GM18526 (cell line): Measurements from ENCODE around the gene WFDC6.

Experiments
- POLR2A ChIP-seq: IDR thresholded peaks from 3 replicates; pipeline ENCODE4 v1.6.1; 2011; ENCODE audit not compliant: insufficient read length; ENCODE audit errors: extremely low read depth

Gene WFDC6

DNA sequence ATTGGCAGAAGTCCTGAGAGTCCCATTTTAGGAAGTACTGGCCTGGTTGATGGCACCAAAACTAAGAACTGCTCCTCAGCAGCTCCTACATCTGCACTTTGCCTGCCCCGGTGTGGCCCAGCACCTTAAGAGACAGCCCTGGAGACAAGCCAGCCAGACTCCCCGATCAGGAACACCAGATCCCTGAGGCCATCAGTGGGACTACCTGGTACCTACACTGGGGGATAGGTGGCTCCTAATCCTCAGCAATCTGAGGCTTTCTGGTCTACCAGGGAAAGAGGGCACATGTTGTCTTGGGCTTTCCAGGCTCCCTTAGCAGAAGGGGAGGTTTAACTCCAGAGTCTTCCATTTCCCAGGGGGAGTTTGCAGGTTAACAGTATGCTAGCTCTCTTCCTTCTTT is at the start of gene WFDC6:
TSS of gene WFDC6 (minus strand) at position 101 of the 400 bp plus-strand sequence. CDS start at position 26, 75 bp downstream.
- no peak for TF ChIP-seq POLR2A

DNA sequence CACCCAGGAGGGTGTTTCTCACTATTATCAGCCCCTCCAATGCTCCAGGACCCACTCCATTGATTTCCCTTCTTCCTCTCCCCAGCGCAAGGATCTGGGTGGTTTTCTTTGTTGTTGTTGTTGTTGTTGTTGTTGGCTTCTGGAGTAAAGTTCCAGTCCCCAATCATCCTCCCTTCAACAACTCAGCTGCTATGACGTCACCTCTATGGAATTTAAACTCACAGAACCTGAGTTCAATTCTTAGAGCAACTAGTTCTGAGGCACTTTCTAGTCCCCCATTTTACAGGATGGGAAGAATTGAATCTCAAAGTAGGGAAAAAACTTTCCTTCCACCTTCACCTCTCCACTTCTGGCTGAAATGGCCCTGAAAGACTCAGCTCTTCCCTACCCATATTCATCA is 49.5 kb upstream of the WFDC6 start:
- TF ChIP-seq POLR2A = no peak

DNA sequence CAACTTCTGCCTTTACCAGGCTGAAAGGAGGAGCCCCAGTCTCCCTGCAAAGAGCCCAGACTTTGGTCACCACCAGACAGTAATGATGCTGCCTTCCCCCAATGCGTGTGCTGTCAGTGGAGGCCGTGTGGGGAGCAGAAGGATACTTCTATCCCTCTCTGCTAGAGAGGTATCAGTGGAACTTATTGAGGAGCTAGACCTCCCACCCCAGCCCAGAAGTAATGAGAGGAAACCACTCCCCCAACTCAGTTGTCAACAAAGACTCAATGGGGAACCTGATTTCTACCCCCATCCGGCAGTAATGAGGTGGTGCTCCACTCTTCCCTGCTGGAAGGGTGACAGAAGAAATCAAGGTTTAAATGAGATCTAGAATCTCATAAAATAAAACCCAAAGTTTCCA is 44.2 kb upstream of the WFDC6 start:
- no peak for TF ChIP-seq POLR2A

DNA sequence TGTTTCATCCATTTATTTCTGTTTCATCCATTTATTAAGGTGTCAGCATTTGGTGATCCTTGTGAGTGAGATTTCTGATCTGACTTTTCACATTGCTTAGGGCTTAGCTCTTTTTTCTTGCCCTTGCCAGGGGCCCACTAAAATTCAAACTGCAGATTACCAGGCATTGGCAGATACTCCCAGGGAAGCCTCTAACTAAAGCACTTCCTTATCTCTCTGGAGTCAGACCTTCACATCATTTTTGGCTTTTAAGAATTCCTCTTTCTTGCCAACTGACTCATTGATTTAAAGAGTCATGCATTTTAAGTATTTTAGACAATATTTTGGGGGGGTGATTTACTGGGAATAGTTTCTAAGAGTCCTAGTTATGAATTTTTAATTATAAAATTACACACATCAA is 42.4 kb upstream of the WFDC6 start:
- TF ChIP-seq POLR2A = no peak

DNA sequence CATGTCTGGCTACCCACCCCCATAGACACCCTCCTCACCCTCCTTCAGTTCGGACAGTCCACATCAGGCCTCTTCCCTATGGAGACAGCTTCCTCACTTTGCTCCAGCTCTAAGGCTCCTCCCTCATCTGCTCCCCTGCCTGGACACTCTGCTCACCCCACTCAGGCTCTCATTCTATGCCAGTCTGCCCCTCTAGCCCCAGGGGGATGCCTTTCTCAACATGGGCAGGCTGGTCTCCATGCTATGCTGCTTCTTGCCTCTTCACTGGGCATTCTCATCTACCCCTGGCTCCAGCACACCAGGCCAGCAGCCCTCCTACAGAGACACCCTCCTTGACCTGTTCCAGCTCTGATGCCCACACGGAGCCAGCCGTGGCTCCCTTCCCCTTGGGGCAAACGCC is 39.9 kb upstream of the WFDC6 start, which contains the start of gene WFDC8:
TSS of gene WFDC8 (minus strand) at position 101 of the 400 bp plus-strand sequence. CDS start at position 64, 37 bp downstream.
- no peak for TF ChIP-seq POLR2A

DNA sequence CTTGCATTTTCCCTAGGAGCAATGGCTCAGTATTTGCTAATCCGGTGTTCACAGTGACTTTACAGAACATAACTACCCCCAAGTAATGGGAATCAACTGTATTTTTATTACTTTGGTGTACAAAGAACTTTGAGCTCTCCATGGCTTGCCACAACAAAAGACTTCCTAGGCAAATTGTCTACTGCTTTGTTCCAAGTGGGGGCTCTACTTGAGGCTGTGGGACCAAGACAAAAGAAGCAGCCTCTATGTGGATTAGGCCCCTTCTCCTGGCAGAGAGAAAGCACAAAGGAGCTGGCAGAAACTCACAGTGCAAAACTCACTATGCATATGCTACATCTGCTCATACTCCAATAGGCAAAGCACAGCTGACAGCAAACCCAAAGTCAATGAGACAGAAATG is 38.9 kb upstream of the WFDC6 start:
- TF ChIP-seq POLR2A = no peak

DNA sequence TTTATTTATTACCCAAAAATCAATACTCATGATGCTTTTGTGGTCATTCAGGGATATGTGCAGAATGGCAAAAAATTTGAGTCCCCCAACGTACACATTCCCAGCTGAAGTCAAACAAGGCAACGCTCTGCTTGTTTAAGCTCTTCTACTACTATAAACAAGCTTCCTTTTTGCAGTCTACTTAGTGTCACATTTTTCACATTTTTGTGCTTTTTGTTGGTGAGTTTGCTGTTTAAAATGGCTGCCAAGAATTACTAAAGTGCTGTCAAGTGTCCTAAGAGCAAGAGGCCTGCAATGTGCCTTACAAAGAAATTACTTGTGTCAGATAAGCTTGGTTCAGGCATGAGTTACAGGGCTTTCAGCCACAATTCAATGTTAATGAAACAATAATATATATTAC is 37.7 kb upstream of the WFDC6 start:
- TF ChIP-seq POLR2A = no peak

DNA sequence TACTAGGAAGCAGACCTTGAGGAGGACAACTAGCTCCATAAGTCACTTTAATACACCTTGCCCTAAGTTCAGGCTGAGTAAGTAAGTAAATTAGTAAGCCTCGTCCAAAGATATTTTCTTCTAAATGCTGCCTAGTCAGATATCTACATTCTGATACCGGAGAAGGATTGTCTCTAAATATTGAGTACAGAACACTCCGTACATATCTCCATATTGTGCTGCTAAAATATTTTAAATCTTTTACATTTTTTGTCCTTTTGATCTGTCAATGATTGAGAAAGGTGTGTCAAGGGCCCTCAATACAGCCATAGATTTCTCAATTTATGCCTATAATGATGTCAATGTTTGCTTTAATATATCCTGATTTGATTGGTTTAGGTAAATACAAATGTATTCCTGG is 36.6 kb upstream of the WFDC6 start:
- no peak for TF ChIP-seq POLR2A

DNA sequence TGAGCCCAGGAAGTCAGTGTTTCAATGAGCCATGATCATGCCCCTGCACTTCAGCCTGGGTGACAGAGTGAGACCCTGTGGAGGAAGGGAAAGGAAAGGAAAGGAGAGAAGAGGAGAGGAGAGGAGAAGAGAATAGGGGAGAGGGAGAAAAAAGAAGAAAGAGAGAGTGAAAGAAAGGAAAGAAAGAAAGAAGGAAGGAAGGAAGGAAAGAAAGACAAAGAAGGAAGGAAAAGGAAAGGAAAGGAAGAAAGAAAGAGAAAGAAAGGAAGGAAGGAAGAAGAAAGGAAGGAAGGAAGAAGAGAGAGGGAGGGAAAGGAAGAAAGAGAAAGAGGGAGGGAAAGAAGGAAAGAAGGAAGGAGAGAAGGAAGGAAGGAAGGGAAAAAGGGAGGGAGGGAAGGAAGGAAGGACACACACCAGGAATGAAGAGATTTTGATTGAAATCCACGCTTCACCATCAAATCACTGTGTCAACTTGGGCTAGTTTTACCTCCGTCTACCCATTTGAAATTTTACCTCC is 25.5 kb upstream of the WFDC6 start:
- no peak for TF ChIP-seq POLR2A

DNA sequence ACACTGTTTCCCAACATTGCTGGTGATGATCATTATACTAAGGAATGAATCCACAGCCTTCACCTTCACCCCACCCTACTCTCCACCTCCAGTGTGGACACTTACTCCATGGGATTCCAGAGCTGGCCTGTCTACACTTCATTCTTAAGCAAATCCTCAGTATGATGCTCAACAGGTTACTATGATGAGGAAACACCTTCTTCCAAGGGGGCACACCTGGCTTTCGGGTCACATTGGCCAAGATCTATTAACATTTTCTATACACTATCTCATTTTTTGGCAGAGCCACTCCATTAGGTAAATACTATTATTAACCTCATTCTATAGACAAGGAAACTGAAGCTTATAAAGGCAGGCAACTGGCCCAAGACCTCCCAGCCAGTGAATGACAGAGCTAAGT is 15.9 kb upstream of the WFDC6 start:
- TF ChIP-seq POLR2A = no peak

DNA sequence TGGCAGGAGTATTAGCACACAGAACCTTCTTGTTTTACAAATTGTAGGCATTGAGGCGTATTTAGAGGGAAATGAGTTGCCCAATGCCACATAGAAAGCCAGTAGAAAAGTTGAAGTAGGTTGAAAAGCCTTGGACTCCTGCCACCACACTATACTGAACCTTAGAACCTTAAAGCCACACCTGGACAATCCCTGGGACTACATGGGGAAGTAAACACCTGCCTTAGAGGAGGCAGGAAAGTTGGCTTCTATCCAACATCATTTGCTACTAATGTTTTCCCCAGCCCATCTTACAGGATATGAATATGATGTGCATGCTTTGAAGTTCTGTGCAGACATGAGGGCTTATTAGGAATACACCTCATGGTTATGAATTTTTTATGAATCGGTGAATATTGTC is 13.2 kb upstream of the WFDC6 start:
- TF ChIP-seq POLR2A = no peak

DNA sequence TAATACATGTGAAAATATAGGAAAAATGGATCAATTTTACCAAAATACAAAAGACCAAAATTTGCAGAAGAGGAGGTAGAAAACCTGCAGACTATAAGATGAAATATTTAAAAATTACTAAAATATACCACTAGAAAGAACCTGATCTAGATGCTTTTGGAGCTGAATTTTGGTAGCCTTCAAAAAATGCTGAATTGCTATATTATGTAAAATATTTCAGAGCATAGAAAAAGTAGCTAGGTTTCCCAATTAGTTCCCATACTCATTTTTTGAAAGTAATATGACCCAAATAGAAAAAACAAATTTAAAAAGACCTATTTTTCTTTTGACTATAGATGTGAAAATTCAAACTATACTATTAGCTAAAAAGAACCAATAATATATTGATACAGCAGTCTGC is 11.5 kb upstream of the WFDC6 start:
- TF ChIP-seq POLR2A = no peak

DNA sequence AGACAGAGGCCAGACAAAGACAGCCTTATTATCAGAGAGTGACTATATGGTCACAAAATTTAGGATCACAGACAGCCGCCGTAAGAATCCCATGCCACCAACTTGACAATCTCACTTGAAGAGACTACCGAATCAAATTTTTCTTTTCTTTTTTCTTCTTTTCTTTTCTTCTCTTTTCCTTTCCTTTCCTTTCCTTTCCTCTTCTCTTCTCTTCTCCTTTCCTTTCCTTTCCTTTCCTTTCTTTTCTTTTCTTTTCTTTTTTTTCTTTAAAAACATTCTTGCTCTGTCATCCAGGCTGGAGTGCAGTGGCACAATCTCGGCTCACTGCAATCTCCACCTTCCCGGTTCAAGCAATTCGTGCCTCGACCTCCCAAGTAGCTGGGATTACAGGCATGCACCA is 9.1 kb upstream of the WFDC6 start:
- no peak for TF ChIP-seq POLR2A

DNA sequence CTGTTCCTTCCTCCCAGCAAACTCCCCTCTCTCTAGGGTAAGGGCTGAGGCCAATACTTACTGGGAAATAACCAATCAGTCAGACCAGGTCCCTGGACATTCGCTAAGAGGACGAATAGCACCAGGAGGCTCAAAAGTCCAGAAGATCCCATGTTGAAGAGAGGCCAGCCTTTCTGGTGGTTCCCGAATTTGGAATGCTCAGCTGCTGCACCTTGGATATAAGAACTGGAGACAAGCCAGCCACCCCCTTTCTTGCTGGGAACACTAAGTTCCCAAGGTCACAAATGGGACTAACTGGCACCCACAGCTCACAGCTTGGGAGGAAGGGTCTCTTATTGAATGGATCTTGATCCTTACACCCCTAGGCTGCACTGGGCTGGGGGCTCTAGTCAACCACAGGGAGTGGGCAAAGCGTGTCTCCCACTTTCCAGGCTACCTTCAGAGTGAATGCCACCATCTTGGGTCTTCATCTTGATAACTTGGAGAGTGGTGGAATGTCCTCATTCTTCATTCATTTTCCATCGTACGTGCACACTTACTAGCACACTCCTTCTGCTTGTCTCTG is 8.0 kb upstream of the WFDC6 start, which contains the start of gene EPPIN:
TSS of gene EPPIN (minus strand) at position 196 of the 565 bp plus-strand sequence. CDS start at position 152, 44 bp downstream.
- no peak for TF ChIP-seq POLR2A

DNA sequence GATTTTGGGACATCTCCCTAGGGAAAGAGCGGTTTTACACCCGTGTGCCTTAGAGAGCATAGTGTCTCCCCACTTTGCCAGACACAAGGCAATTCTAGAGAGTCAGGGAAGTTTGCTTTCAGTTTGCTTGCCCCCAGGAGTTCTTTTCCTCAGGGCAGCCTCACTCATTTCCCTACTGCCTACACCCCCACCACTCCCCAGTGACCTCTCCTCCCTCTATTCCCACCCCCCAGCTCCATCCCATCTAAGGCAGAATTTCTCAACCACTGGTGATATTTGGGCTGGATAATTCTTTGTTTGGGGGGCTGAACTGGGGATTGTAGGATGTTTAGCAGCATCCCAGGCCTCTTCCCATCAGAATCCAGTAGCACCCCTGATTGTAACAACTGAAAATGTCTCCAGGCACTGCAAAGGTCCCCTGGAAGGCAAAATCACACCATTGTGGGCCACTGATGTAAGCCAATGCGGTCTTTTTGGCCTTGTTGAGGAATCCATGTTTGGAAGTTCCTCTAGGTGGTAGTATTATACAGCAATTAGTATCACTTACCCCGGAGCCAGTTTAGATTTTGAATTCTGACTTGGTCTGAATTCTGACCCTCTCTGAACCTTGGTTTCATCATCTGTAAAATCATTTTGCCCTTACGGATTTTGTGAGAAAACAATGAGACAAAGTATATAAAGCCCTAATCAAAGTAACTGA is 6.6 kb upstream of the WFDC6 start:
- TF ChIP-seq POLR2A = no peak

DNA sequence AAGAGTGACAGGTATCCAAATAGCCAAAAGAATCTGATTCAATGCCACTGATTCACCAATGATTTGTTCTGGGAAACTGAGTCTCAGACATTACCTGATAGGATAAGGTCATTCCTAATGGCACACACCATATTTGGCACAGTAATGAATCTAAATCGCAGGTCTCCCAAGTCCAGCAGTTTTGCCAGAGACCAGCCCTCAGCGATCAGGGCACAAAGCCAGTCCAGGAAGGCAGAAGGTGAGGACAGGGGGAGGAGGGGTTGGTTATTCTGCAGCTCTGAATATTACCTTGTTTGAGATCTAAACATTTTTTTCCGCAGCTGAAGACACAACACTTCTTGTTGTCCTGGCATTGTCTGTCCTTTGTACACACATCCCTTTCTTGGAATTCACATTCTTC is 6.1 kb upstream of the WFDC6 start:
- TF ChIP-seq POLR2A = no peak
